A673 (cell line): Measurements from ENCODE around the gene HAAO. TPM values are rescaled to one million over a fixed set of nuclear protein-coding genes. Genes with fewer than 3 reads are reported as not detected.

Experiments
- BruUV-seq: library from RNA; stranded (reverse); fragments of 400-500 nt; replicated peaks from 2 replicates; lab custom pipeline; 2021; lab: Mats Ljungman, UMichigan
- CTCF ChIA-PET: fragments of 300-600 bp; sonication (Branson Sonifier 250); formaldehyde crosslinking; loops from one replicate; lab custom pipeline; 2022; ENCODE audit warnings: antibody characterized with exemption; lab: Charles Lee
- POLR2A ChIA-PET: fragments of 300-600 bp; sonication (Branson Sonifier 250); formaldehyde crosslinking; loops from one replicate; lab custom pipeline; 2022; ENCODE audit warnings: antibody characterized with exemption; ENCODE audit not compliant: low non-redundant PET; lab: Charles Lee
- DNase-seq: peaks from one replicate; pipeline ENCODE4 v3.0.0-alpha.2; 2015; ENCODE audit warnings: low spot score
- H3K27ac ChIP-seq: fragments of 200-600 bp; sonication (generic); 2 replicates; pipeline ENCODE4 v1.5.1; 2016; ENCODE audit warnings: mixed run types, low read depth, mild to moderate bottlenecking, mixed read lengths, antibody characterized with exemption, low read length; ENCODE audit not compliant: poor library complexity, severe bottlenecking
- H3K27me3 ChIP-seq: fragments of 200-600 bp; sonication (generic); replicated peaks from 2 replicates; pipeline ENCODE4 v1.6.1; 2017; ENCODE audit warnings: mixed run types, low read depth, mild to moderate bottlenecking, mixed read lengths, antibody characterized with exemption, low read length; ENCODE audit not compliant: insufficient read depth, poor library complexity
- H3K36me3 ChIP-seq: fragments of 200-600 bp; sonication (generic); 2 replicates; pipeline ENCODE4 v1.6.1; 2016; ENCODE audit warnings: mixed run types, mild to moderate bottlenecking, mixed read lengths, antibody characterized with exemption, low read length; ENCODE audit not compliant: insufficient read depth, poor library complexity, severe bottlenecking
- H3K4me1 ChIP-seq: fragments of 200-600 bp; sonication (generic); 2 replicates; pipeline ENCODE4 v1.6.1; 2017; ENCODE audit warnings: mixed run types, mild to moderate bottlenecking, mixed read lengths, antibody characterized with exemption, low read length; ENCODE audit not compliant: insufficient read depth, poor library complexity, severe bottlenecking
- H3K4me3 ChIP-seq: fragments of 200-600 bp; sonication (generic); 2 replicates; pipeline ENCODE4 v1.5.1; 2016; ENCODE audit warnings: low read depth, mixed run types, mild to moderate bottlenecking, mixed read lengths, low read length; ENCODE audit not compliant: poor library complexity, severe bottlenecking
- H3K9me3 ChIP-seq: fragments of 200-600 bp; sonication (generic); 2 replicates; pipeline ENCODE4 v1.6.1; 2016; ENCODE audit warnings: mixed run types, low read depth, mild to moderate bottlenecking, mixed read lengths, antibody characterized with exemption, low read length; ENCODE audit not compliant: poor library complexity, severe bottlenecking
- EZH2 ChIP-seq: fragments of 200-600 bp; sonication (generic); IDR thresholded peaks from 2 replicates; pipeline ENCODE4 v1.6.1; 2017; ENCODE audit warnings: borderline replicate concordance, low read depth, mild to moderate bottlenecking, mixed read lengths, antibody characterized with exemption, low read length; ENCODE audit not compliant: poor library complexity, severe bottlenecking
- intact Hi-C: fragments of 100-400 bp; cut with micrococcal nuclease; formaldehyde crosslinking; loops from one replicate; pipeline ENCODE4 v1.10.0; 2022; ENCODE audit not compliant: unreplicated experiment
- total RNA-seq: library from RNA; stranded (reverse); gene quantifications from 2 replicates; pipeline ENCODE4 v1.2.3, GENCODE V29; 2021
- TF ChIP-seq, protein P1 (sequence below): fragments of 300-800, 200-600 bp; sonication (generic); conservative IDR thresholded peaks from 2 replicates; pipeline ENCODE4 v1.5.1; 2017; ENCODE audit warnings: low read depth, mild to moderate bottlenecking, antibody characterized with exemption, low read length, moderate library complexity, mixed read lengths

Gene HAAO
- total RNA-seq, 1 experiment from 2014 or later, result 2.4 TPM

DNA sequence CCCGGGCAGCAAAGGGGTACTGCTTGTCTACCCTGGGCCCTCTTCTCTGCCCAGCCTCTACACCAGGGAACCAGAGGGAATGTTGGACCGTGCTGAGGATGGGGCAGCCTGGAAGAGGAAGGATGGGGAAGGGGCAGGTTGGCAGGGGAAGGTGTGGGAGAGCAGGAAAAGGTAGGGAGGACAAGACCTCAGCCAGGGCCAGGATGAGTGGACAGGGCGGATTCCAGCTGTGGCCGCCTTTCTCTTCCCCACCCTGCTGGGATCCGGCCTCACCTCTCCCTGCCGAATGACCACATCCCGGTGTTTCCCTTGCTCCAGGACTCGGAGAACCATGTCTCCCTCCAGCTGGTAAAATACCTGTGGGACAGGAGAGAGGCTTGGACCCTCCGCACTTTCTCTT lies 8.9 kb downstream of the HAAO start:
- intact Hi-C loops, result no loop called here

DNA sequence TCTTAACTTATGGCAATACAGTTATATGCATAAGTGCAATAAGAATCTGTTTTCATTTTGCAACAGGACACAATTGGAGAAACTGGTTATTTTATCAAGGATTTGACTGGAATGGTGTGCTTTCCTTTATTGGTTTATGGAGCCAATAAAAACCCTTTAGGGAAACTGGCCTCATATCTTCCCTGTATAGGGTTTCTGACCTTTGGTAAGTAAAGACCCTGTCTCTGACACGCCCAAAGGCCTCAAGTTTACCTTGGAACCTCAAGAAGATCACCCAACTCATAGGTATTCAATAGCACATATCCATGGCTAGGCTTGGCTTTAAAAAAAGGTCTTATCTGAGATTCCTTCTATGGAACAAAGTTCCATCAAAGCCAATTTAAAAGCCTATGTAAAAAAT lies 11.2 kb downstream of the HAAO start:
- Histone ChIP-seq H3K4me3 (no peak overlapping the region), H3K36me3 (no peaks in the 10 kb centered on the region), H3K4me1 (no peaks in the 10 kb centered on the region), H3K27ac (no peak overlapping the region), H3K27me3 (no peaks in the 10 kb centered on the region), H3K9me3 (no peaks in the 10 kb centered on the region)
- intact Hi-C loops, result no loop called here
- POLR2A ChIA-PET, result no interaction called here
- CTCF ChIA-PET, result no interaction called here
- TF ChIP-seq, protein P1, sequence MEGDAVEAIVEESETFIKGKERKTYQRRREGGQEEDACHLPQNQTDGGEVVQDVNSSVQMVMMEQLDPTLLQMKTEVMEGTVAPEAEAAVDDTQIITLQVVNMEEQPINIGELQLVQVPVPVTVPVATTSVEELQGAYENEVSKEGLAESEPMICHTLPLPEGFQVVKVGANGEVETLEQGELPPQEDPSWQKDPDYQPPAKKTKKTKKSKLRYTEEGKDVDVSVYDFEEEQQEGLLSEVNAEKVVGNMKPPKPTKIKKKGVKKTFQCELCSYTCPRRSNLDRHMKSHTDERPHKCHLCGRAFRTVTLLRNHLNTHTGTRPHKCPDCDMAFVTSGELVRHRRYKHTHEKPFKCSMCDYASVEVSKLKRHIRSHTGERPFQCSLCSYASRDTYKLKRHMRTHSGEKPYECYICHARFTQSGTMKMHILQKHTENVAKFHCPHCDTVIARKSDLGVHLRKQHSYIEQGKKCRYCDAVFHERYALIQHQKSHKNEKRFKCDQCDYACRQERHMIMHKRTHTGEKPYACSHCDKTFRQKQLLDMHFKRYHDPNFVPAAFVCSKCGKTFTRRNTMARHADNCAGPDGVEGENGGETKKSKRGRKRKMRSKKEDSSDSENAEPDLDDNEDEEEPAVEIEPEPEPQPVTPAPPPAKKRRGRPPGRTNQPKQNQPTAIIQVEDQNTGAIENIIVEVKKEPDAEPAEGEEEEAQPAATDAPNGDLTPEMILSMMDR, result no peak
- no peak for TF ChIP-seq EZH2
- DNase-seq, result no peak
- no TSS peak for BruUV-seq

More for the DNA sequence above, 8.9 kb downstream of the HAAO start:
- Histone ChIP-seq H3K27me3 (no peaks in the 10 kb centered on the region), H3K4me1 (no peaks in the 10 kb centered on the region), H3K36me3 (no peaks in the 10 kb centered on the region), H3K9me3 (no peaks in the 10 kb centered on the region), H3K4me3 (no peak overlapping the region), H3K27ac (no peak overlapping the region)
- no peak for DNase-seq
- no peak for TF ChIP-seq EZH2
- TF ChIP-seq, protein P1, result no peak
- POLR2A ChIA-PET, result no interaction called here
- CTCF ChIA-PET, result no interaction called here
- no TSS peak for BruUV-seq

- no peaks in the 10 kb centered on the region for H3K4me1 ChIP-seq
- no peaks in the 10 kb centered on the region for H3K27me3 ChIP-seq
- POLR2A ChIA-PET, result interaction anchor here (0.7 kb wide), 1 partner anchor 23 kb away, joined by 3 read pairs; no protein-coding TSS in a partner anchor
- H3K4me3 ChIP-seq, result no peak overlapping the region
- BruUV-seq, result no TSS peak
- TF ChIP-seq EZH2, result no peak
- TF ChIP-seq, protein P1, result no peak
- no peaks in the 10 kb centered on the region for H3K36me3 ChIP-seq
- intact Hi-C loops, result no loop called here
- CTCF ChIA-PET, result no interaction called here
- H3K27ac ChIP-seq, result no peak overlapping the region
- no peak for DNase-seq
- no peaks in the 10 kb centered on the region for H3K9me3 ChIP-seq
These were observed 14.2 kb downstream of the HAAO start for GRCh38 chr2:42777883-42778805.
